ENCODE data around the gene JUP.

Gene JUP

GRCh38 chr17:41750862-41751261 lies 35.6 kb downstream of the JUP start:
- DNase-seq: no peak

- no peak for DNase-seq
Measured at GRCh38 chr17:41748275-41748674, 38.2 kb downstream of the JUP start.

- no peak for DNase-seq
Measured at GRCh38 chr17:41741709-41742108, 44.8 kb downstream of the JUP start.

GRCh38 chr17:41740506-41740905 lies 46.0 kb downstream of the JUP start:
- DNase-seq: no peak

GRCh38 chr17:41739661-41740352 lies 46.7 kb downstream of the JUP start:
- DNase-seq: no peak

GRCh38 chr17:41738801-41739112 lies 47.8 kb downstream of the JUP start:
- no peak for DNase-seq

GRCh38 chr17:41738077-41738800 lies 48.3 kb downstream of the JUP start:
- DNase-seq: peak; percentile 74

GRCh38 chr17:41737680-41738023 lies 48.9 kb downstream of the JUP start:
- DNase-seq: no peak

GRCh38 chr17:41736983-41737679 lies 49.4 kb downstream of the JUP start:
- DNase-seq: no peak

GRCh38 chr17:41735744-41736143 lies 50.8 kb downstream of the JUP start:
- DNase-seq: no peak

- no peak for DNase-seq
Measured at GRCh38 chr17:41734949-41735313, 51.6 kb downstream of the JUP start.

GRCh38 chr17:41734139-41734948 lies 52.2 kb downstream of the JUP start, which contains the start of gene HAP1:
Gene HAP1 (minus strand): TSS chr17:41734643. CDS start chr17:41734634, 9 bp downstream.
- no peak for DNase-seq

- DNase-seq: no peak
Measured at GRCh38 chr17:41733348-41734138, 53.0 kb downstream of the JUP start.

- no peak for DNase-seq
Measured at GRCh38 chr17:41731836-41732235, 54.7 kb downstream of the JUP start.

GRCh38 chr17:41730479-41730878 lies 56.0 kb downstream of the JUP start:
- no peak for DNase-seq

- no peak for DNase-seq
Measured at GRCh38 chr17:41728056-41728455, 58.5 kb downstream of the JUP start.

- DNase-seq: no peak
Measured at GRCh38 chr17:41725134-41725533, 61.4 kb downstream of the JUP start.

GRCh38 chr17:41724476-41725050 lies 61.9 kb downstream of the JUP start:
- DNase-seq: no peak

- no peak for DNase-seq
Measured at GRCh38 chr17:41723801-41724475, 62.6 kb downstream of the JUP start.

GRCh38 chr17:41722231-41722630 lies 64.3 kb downstream of the JUP start:
- no peak for DNase-seq

- no peak for DNase-seq
Measured at GRCh38 chr17:41718287-41718645, 68.2 kb downstream of the JUP start.
